Adrenal gland (tissue), 12 donors: ENCODE data around the gene ZNF217. TPM values are rescaled to one million over a fixed set of nuclear protein-coding genes. Genes with fewer than 3 reads are reported as not detected.
"Not testable (repeated sequence)": the region's sequence is repeated elsewhere in the genome, so short reads cannot be mapped to it uniquely, and the experiment has no call there.

ENCODE experiments used
- DNase-seq, 7 donors: peaks; one replicate each; pipeline ENCODE4 v3.0.0-alpha.2; 2019 to 2020
- H3K27ac ChIP-seq, 5 donors: fragments of 200-600 bp; sonication (generic) in 4 of 5; 1 replicate in 3 of 5; 2 replicates in 2 of 5; pipeline versions ENCODE4 v1.5.1 to v1.8.0; 2016 to 2020; ENCODE audit warnings: mild to moderate bottlenecking in 1 of 5
- H3K27me3 ChIP-seq: fragments of 200-600 bp; 2 replicates; pipeline ENCODE4 v1.8.0; 2021
- H3K36me3 ChIP-seq, 2 donors: fragments of 200-600 bp; replicated peaks in 1 of 2; 1 replicate in 1 of 2; 2 replicates in 1 of 2; pipeline versions ENCODE4 v1.5.1 to v1.8.0; 2018 to 2022
- H3K4me1 ChIP-seq, 2 donors: fragments of 200-600 bp; replicated peaks in 1 of 2; 1 replicate in 1 of 2; 2 replicates in 1 of 2; pipeline versions ENCODE4 v1.5.1 to v1.8.0; 2018 to 2021
- H3K4me3 ChIP-seq, 4 donors: fragments of 200-600 bp; sonication (generic) in 3 of 4; one replicate each; pipeline ENCODE4 v1.5.1; 2016 to 2018
- H3K9me3 ChIP-seq, 3 donors: fragments of 200-600 bp; sonication (generic) in 1 of 3; replicated peaks in 1 of 3; 1 replicate in 2 of 3; 2 replicates in 1 of 3; pipeline versions ENCODE4 v1.5.1 to v1.8.0; 2016 to 2021
- POLR2A ChIP-seq, 2 donors: fragments of 450-650 bp; IDR thresholded peaks; one replicate each; pipeline ENCODE4 v1.6.1; 2017; ENCODE audit warnings: antibody characterized with exemption in 2 of 2, mild to moderate bottlenecking in 2 of 2, moderate library complexity in 1 of 2
- WGBS, 4 donors: extraction: QIAGEN DNeasy Blood & Tissue Kit in 2 of 4; methylation state at CpG; one replicate each; pipeline versions ENCODE4 v1.1.5 to v1.1.7; 2013 to 2017; 5-methylcytosine and 5-hydroxymethylcytosine counted together
- intact Hi-C, 2 donors: fragments of 100-400 bp; cut with DNase I; formaldehyde crosslinking; loops; one replicate each; pipeline versions ENCODE4 v1.14.1 to v1.15.0; 2022 to 2023
- polyA plus RNA-seq, 3 donors: library from polyadenylated mRNA; stranded (reverse); fragments of 200-250 nt in 2 of 3; fragments of 350-450 nt in 1 of 3; fragmentation: Illumina TruSeq in 1 of 3; extraction: RNeasy Lipid Tissue Mini Kit (QIAGEN cat#74804) in 1 of 3; gene quantifications; one replicate each; pipeline ENCODE4 v1.2.3, GENCODE V29; 2013 to 2014
- total RNA-seq, 9 donors: library from RNA; depleted of rRNA in 4 of 9; stranded (reverse); fragments of >200 nt in 4 of 9; fragments of 120-200 nt in 1 of 9; fragmentation: NEBNext Ultra II Directional in 1 of 9; extraction: Animal tissue kit (Norgen Biotek cat#: 25700) in 1 of 9; gene quantifications; one replicate each; pipeline versions ENCODE4 v1.1.0 to v1.2.4, GENCODE V29; 2013 to 2023
- TF ChIP-seq, protein P1 (sequence below), 6 experiments: fragments of 450-650 bp in 4 of 6; fragments of 200-600 bp in 2 of 6; sonication (generic) in 1 of 6; IDR thresholded peaks; 1 replicate in 5 of 6; 2 replicates in 1 of 6; pipeline versions ENCODE4 v1.5.1 to v1.8.0; 2016 to 2021; ENCODE audit warnings: antibody characterized with exemption in 6 of 6, mild to moderate bottlenecking in 2 of 6, moderate library complexity in 1 of 6
- donor health status: healthy with polysubstance abuse.
- donor health status: Bipolar disorder and iron deficiency.
- donor health status: DM: yes; HTN: yes; CAD: no.
- donor health status: DM: no; HTN: no; CAD: no.
- donor health status: DM: no; HTN: no; CAD: no.
- donor health status: DM: yes; HTN: yes; CAD: no.

Gene ZNF217
- total and polyA plus RNA-seq, 12 donors, result 3.3 to 23.4 (median 11.8) TPM

DNA sequence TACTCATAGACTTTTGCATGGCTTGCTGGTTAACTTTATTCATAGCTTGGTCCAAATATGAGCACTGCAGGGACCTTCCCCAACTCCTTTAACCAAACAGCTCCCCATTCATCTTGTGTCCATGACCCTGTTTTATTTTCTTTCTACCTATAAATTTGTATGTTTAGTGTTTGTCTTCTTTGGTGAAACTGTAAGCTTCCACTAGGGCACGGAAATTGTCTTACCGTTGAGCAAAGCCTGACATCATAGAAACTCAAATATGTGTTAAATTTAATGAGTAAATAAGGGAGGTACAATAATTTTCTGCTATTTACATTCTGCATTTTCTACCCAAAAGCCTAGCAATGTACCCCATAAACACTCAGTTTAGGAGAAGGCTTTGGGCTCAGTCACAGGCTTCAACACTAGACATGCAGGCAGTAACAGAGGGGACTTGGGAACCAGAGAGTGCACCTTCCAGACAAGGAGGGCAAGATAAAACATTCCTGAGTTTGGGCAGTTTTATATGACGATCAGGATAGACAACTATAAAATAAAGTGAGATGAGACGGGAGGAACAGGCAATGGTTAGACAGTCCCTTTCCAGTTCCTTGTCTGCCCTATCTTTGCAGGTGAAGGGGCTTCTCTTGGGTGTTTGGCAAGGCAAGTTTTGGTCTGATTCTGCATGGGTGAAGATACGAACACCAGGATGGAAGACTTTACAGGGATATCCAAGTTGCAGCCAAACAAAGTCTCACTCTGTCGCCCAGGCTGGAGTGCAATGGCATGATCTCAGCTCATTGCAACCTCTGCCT lies 46.2 kb upstream of the ZNF217 start:
- Histone ChIP-seq H3K36me3 (no peaks in the 10 kb centered on the region), H3K9me3 (no peaks in the 10 kb centered on the region), H3K27me3 (no peaks in the 10 kb centered on the region), H3K4me1 (peaks cover 7 to 19% of the 10 kb centered on the region in 2 donors), H3K4me3 (no peak overlapping the region), H3K27ac (no peak overlapping the region)
- peak in 1 of 7 donors; percentile 18 for DNase-seq
- no peak for TF ChIP-seq POLR2A (IDR thresholded peaks at IDR 0.05)
- TF ChIP-seq, protein P1, sequence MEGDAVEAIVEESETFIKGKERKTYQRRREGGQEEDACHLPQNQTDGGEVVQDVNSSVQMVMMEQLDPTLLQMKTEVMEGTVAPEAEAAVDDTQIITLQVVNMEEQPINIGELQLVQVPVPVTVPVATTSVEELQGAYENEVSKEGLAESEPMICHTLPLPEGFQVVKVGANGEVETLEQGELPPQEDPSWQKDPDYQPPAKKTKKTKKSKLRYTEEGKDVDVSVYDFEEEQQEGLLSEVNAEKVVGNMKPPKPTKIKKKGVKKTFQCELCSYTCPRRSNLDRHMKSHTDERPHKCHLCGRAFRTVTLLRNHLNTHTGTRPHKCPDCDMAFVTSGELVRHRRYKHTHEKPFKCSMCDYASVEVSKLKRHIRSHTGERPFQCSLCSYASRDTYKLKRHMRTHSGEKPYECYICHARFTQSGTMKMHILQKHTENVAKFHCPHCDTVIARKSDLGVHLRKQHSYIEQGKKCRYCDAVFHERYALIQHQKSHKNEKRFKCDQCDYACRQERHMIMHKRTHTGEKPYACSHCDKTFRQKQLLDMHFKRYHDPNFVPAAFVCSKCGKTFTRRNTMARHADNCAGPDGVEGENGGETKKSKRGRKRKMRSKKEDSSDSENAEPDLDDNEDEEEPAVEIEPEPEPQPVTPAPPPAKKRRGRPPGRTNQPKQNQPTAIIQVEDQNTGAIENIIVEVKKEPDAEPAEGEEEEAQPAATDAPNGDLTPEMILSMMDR (IDR thresholded peaks at IDR 0.05), result no peak
- WGBS, 4 donors, result 93 to 95% (median 93%) methylated on average over 6 of the region's 6 CpGs
- intact Hi-C loops, result no loop called here

DNA sequence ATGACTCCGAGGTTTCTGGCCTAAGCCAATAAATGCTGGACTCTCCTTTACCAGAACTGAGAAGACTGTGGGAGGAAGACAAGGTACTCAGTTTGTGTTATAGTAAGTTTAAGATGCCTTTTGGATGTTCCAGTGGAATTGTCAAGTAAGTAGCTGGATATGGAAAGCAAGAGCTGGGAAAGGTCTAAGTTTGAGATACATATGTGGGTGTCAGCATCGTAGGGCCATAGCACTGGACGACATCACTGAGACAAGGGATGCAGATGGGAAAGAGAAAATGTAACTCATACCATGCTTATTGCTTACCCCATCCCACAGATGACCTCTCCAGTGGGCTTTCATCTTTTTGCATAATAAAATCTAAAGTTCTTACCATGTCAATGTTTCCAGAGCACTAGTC lies 45.5 kb upstream of the ZNF217 start:
- TF ChIP-seq POLR2A (IDR thresholded peaks at IDR 0.05), result no peak
- TF ChIP-seq, protein P1 (IDR thresholded peaks at IDR 0.05), result no peak
- Histone ChIP-seq H3K9me3 (no peaks in the 10 kb centered on the region), H3K36me3 (no peaks in the 10 kb centered on the region), H3K4me1 (peaks cover 7 to 19% of the 10 kb centered on the region in 2 donors), H3K27ac (no peak overlapping the region), H3K4me3 (no peak overlapping the region), H3K27me3 (no peaks in the 10 kb centered on the region)
- DNase-seq, result no peak
- WGBS, 4 donors, result 88 to 99% (median 94%) methylated on average over 3 of the region's 3 CpGs
- intact Hi-C loops, result no loop called here

DNA sequence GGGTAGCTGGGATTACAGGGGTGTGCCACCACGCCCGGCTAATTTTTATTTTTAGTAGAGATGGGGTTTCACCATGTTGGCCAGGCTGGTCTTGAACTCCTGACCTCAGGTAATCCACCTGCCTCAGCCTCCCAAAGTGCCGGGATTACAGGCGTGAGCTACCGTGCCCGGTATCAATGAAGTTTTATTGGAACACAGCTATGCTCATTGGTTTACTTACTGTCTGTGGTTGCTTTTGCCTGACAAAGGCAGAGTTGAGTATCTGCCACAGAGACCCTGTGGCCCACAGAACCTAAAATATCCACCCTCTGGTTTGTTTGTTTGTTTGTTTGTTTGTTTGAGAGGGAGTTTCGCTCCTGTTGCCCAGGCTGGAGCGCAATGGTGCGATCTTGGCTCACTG lies 43.7 kb upstream of the ZNF217 start:
- H3K27me3 ChIP-seq, H3K9me3 ChIP-seq, H3K36me3 ChIP-seq, intact Hi-C loops, H3K4me1 ChIP-seq, H3K27ac ChIP-seq, H3K4me3 ChIP-seq: not testable (repeated sequence)
- DNase-seq, result peak in 1 of 7 donors; percentile 6
- 92 to 98% (median 95%) methylated on average over 9 of the region's 9 CpGs for WGBS, 4 donors

DNA sequence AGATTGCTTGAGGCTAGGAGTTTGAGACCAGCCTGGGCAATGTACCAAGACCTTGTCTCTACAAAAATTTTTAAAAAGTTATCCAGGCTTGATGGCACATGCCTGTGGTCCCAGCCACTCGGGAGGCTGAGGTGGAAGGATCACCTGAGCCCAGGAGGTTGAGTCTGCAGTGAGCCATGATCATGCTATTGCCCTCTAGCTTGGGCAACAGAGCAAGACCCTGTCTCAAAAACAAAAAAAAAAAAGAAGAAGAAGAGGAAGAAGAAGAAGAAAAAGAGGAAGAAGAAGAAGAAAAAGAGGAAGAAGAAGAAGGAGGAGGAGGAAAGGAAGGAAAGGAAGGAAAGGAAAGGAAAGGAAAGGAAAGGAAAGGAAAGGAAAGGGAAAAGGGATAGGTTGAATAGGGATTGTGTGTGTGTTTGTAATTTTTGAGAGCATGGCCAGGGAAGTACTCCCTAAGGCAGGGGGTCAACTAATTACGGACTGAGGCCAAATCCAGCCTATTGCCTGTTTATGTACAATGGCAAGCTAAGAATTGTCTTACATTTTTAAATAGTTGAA lies 43.0 kb upstream of the ZNF217 start:
- 60 to 74% (median 66%) methylated on average over 2 of the region's 2 CpGs for WGBS, 4 donors
- Histone ChIP-seq H3K27me3 (no peaks in the 10 kb centered on the region), H3K4me3 (no peak overlapping the region), H3K36me3 (no peaks in the 10 kb centered on the region), H3K4me1 (no peaks in the 10 kb centered on the region), H3K9me3 (no peaks in the 10 kb centered on the region), H3K27ac (no peak overlapping the region)
- intact Hi-C loops, result no loop called here
- TF ChIP-seq, protein P1 (IDR thresholded peaks at IDR 0.05), result no peak
- TF ChIP-seq POLR2A (IDR thresholded peaks at IDR 0.05), result no peak
- DNase-seq, result no peak
